Activated CD4-positive, CD25-positive, alpha-beta regulatory T cell (primary cell): Measurements from ENCODE around the gene OCRL.
A peak's percentile ranks its signal among the peaks of the same experiment; 100 is the strongest.

ENCODE experiments used
- DNase-seq, 4 experiments: peaks; one replicate each; lab custom pipeline; 2025; lab: John Stamatoyannopoulos, UW

The OCRL gene

DNA sequence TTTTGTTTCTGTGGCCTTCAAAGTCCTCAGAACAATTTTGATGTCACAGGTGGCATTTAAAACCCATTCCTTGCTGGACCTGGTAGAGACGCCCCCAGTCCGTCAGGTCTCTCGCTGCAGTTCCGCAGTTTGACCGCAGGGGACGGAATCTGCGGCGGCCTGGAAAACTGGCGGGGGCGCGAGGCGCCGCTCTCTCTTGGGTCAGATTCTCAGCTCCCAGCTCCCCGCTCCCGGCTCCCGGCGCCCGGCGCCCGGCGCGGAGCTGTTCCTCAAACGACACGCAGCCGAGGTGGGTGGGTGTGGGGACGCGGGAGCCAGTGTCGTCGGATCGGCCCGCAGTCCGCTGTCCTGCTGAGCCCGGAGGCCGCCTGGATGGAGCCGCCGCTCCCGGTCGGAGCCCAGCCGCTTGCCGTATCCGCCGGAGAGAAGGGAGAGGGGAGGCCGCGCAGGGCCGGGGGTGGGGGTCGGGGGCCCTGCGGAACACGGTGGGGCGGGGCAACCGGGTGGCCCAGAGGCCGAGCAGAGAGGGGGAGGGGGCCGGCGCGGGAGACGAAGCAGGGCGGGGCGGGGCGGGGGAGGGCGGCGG, at the start of gene OCRL:
Gene OCRL, plus strand, starts transcription at position 192 of the 586 bp plus-strand sequence. Its CDS starts 181 bp downstream, at position 373.
- peak; percentile 1 to 8 (median 4) for DNase-seq

DNA sequence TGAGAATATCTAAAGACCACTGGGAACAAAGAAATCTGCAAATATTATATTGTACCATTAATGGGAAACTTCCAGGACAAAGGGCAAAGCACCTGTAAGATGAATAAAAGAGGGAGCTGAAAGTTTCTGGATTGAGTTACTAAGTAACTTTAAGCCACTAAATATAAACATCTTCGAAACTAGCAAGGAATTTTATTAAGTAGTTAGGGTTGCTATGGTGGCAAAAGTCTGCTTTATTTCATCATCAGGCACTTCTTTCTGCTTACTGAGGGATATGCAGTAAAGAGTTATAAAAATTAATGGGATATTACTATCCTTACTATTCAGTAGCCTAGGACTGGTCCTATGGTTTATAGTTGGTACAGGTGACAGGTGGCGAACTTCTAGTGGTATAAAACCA, 49.7 kb upstream of the OCRL start:
- no peak for DNase-seq

DNA sequence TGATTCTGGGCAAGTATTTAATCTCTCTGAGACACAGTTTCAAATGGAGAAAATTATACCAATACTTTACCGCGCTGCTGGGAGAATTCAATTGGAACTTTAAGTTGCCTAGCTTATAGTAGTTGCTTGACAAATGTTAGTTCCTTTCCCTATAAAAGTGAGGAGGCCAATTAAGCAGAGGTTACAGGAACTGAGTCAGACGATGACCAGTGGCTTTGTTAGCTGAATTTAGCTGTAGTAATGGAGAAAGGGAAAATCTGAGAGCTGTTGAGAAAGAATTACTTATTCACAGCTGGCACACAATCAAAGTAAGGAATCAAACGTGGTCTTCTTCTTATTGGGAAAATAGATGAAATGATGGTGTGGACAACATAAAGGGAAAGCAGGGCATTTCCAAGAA, 46.4 kb upstream of the OCRL start:
- DNase-seq, result no peak

DNA sequence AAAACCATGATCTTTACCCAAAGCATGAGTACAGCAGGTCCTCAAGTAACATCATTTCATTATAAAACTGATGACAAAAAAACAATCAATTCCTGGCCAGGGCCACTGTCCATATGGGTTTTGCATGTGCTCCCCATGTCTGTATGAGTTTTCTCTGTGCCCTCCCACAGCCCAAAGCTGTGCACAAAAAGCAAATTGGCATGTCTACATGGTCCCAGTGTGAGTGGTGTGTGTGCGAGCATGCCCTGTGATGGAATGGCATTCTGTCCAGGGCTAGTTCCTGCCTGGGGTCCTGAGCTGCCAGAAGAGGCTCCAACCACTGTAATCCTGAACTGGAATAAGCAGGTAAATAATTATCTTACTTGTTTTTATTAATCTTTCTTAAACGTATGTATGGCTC, 45.2 kb upstream of the OCRL start:
- no peak for DNase-seq

DNA sequence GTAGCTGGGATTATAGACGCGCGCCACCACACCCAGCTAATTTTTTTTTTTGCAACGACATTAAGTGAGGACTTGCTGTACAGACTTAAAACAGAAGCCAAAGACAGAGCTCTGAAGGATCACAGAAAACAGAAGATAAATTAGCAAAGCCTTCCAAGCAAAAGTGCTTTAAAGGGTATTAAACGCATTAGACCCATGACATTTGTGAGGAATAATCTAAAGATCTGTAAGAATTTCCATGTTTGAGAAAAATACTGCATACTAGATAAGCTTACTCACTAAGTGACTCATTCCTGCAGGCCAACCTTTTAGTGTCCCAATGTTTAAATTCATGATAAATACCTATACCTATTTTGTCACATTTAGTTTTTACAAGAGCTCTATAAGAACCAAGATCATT, 44.2 kb upstream of the OCRL start:
- DNase-seq, result no peak

DNA sequence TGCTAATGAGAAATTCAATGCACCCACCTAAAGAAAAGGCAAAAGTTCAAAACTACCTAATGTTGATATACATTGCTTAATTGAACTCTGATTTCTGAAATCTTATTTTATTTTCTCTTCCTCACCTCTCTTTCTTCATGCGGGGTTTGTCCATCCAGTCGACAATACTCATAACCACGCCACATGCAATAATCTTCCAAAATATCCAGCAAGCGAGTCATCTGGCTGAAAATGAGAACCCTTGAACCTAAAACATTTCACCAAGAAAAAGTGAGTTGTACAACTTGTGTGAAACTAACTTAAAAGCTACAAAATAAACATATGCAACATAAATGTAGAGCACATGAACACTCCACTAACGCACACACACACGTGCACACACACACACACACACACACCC, 43.4 kb upstream of the OCRL start:
- no peak for DNase-seq

DNA sequence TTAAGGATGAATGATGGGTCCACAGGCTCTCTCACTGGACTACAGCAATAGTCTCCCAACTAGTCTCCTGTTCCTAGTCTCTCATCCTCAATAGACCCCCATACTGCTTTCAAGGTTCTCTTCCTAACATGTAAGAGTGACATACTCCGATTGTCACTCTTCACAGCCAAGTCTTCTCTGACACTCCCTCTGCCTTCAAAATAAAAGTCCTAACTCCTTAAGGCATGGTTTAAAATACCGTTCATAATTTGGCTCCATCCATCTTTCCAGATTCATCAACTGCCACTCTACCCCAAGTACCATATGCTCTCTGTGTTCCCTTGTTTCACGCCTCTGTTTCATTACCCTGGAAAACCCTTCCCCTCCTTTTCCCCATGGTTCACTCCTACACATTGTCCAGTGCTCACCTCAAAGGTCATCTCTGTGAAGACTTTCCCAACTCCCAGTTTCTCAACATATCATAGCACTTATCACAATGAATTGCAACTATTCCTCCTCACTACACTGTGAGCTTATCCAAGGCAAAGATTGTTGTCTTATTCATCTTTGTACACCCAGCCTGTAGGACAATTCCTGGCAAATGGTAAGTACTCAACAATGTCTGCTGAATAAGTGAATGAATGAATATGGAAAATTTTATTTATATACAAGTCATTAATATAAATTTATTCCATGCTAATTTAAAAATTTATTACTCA, 42.8 kb upstream of the OCRL start:
- no peak for DNase-seq

DNA sequence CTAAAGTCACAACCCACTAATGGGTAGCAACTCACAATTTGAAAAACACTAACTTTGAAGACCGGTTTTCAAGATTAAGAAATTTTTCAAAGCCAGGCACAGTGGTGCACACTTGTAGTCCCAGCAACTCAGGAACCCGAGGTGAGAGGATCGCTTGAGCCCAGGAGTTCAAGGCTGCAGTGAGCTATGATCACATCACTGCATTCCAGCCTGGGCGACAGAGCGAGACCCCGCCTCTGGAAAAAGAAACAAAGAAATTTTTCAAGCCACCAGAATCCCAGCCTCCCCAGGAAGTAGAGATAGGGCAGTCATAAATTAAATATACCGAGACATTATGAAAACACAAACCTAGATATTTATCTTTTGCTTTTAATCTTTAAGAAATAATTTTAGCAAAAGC, 29.7 kb upstream of the OCRL start:
- DNase-seq, result no peak

DNA sequence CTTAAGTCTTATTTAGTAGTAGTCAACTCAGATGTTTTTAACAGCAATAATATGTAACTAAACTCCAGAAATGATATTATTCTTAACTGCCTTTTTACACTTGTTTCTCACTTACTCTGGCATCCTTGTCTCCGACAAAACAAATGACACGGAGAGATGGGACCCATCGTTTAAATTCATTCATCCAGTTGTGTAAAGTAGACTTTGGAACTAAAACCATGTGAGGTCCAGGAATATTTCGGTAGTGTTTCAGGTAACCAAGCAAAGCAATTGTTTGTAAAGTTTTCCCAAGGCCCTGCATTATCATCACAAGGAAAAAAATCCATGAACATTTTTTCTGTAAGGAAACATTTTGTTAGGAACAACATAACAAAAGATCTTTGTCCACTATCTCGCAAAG, 28.4 kb upstream of the OCRL start:
- no peak for DNase-seq

DNA sequence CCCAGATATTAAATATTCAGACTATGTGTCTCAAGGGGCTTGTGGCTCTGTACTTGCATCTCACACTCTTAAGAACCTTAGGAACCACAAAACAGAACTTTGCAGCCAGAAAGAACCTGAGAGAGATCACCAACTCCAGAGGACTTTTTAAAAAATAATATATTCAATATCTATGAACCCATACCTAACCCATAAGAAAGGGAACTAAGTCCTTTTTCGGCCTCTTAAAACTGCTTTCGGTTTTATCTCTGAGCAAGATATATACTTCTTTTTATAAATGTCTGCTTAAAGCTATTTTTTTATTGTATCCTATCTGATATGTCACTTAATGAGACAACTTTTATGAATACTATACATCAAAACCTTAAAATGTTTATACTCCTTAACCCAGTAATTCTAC, 27.6 kb upstream of the OCRL start:
- DNase-seq, result no peak

DNA sequence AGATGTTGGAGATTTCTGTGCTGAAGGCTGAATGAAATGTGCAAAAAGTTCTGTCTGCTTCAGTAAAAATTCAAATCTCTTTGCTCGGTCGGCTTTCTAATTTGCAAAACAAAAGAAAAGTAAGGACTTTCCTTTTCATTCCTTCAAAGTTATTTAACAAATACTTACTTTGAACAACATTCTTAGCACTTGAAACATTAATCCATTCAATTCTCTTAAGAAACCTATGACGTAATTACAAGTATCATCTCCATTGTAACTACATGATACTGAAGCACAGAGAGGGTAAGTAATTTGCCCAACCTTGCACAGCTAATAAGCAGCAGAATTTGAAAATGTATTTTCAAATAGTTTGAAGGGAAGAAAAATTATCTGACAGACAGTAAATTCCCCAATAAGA, 23.7 kb upstream of the OCRL start:
- DNase-seq, result no peak

DNA sequence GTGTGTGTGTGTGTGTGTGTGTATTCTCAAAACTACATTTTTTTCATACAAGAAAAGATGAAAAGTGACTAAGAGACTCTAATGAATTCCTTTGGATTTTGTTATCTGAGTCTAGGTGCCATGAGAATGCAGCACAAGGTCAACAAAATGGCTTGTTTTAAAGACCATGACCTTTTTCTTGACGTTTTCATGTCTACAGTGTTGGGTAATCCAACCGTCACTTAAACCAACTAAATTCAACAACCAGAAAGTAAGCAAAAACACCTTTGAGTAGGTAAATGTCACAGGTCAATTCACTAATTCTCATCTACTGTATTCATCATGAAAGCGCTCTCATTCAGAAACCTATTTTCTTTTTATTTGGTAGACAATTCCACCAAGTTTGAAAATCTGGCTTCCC, 19.9 kb upstream of the OCRL start:
- no peak for DNase-seq

DNA sequence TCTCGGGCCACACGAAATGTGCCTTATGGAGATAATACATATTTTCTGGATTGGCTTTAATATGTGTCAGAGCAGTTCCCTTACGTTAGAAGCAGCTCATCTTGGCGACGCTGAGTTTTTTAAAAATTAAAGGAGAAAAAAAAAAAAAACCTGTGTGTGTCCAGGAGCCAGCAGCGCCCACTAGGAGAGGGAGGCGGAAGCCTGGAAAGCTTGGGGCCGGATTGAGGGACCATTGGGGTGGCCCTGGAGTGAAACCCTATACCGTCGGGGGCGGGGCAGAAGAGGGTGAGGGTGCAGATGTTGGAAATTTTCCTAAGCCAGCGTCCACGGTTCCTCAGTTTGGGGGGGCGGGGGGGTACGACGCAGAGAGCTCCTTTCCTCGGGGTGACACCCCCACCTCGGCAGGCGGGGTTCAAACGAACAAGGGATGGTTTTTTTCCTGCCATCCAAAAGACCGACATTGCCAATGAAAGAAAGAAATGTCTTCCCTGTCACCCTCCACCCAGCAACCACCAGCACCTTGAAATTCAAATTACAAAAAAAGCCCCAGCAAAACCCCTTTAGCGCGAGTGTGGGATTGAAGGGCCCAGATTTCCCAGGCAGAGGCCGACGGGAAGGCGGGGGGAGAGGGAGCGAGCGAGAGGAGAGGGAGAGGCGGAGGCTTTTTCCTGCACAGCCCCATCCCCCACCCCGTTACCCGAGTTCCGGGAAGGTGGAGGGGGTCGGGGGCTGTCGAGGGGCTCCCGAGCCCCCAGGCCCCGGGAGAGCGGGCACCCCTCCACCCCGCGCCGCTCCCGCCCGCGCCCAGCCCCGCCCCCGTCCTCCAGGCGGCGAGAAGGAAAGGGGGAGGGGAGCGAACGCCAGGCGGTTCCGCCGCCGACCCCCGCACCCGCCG, 17.6 kb upstream of the OCRL start:
- DNase-seq, result no peak

DNA sequence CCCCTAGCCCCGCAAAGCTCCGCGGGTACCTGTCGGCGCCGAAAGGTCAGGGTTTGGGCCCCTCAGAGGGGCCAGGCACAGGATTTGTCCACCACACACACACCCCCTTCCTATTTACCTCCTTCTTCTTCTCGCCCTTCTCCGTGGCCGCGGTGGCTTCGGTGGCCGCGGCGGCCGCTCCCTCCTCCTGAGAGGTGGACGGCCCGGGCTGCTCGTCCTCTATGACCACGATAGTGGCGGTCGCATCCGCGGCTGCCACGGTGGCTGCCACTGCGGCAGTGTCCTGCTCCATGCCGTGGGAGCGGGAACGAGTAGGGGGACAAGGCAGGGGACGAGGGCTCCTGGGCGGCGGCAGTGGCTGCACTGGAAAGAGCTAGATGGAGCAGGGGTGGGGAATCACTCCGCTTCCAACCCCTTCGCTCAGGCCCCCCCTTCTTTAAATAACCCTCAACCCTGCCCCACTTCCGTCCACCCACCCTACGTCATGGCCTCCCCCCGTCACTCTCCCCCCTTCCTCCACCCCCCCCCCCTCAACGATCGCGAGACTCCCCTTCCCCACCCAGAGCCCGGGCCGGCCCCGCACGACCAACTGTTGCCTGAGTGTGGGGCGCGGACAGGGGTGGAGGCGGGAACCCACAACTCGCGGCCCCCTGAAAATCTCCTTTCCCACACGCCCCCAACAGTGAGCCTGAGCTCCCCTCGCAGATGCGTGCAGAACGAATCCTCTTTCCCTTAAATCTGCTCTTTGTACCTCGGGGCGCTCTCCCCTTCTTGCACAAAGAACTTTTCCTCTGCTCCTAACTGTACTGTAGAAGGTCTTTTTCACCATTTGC, 16.8 kb upstream of the OCRL start, which contains the start of gene SMARCA1:
Gene SMARCA1, minus strand, starts transcription at position 412 of the 833 bp plus-strand sequence. Its CDS starts 120 bp downstream, at position 292.
- DNase-seq, result peak in 1 of 4 experiments; percentile 0

DNA sequence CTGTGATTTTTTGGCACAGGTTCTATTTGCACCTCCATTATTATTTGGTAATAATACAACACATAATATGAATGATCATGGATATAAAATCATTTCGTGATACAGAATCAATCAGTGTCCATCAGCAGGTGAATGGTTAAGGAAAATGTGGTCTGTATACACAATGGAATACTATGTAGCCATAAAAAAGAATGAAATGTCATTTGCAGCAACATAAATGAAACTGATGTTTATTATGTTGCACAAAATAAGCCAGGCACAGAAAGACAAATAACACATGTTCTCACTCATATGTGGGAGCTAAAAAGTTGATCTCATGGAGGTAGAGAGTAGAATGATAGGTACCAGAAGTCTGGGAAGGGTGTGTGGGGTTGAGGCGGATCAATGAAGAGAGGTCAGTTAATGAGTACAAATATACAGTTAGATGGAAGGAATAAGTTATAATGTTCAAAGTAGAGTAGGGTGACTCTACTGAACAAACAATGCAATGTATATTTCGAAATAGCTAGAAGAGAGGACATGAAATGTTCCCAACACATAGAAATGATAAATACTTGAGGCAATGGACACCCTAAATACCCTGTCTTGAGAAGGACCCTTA, 15.7 kb upstream of the OCRL start:
- DNase-seq, result no peak

DNA sequence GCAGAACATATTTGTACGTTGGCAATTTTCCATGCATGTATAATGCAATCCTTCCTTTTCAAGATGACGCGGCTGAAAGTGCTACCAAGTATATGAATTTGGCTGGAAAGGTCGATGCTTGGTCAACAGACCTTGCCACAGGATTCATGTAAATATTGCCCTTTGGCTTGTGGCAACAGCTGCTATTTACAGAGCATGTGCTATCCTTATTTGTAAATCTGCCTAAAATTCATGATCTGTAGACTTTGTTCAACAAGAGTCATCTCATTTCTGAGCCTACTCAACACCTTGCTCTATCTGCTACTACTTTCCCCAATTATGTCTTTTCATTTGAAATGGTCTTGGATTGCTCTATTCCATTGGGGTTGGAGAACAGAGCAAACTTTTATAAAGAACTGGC, 14.9 kb upstream of the OCRL start:
- no peak for DNase-seq

DNA sequence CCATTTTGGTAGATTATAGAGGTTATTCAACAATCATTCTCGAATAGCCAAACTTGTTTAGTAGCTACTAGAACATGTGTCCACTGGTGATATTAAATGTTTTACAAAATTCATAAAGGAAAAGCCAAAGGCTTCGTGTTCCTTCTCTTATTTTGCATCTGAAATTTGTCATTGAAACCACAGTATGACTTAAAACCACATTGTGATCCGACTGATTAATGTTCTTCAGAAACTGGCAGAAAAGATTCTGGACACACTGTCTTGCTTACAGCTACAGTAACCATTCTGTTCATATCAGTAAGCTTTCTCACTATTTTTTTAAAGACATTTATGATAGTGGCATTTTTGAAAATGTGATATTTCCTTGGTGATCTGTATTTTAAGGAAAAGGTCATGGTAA, 14.2 kb upstream of the OCRL start:
- no peak for DNase-seq

DNA sequence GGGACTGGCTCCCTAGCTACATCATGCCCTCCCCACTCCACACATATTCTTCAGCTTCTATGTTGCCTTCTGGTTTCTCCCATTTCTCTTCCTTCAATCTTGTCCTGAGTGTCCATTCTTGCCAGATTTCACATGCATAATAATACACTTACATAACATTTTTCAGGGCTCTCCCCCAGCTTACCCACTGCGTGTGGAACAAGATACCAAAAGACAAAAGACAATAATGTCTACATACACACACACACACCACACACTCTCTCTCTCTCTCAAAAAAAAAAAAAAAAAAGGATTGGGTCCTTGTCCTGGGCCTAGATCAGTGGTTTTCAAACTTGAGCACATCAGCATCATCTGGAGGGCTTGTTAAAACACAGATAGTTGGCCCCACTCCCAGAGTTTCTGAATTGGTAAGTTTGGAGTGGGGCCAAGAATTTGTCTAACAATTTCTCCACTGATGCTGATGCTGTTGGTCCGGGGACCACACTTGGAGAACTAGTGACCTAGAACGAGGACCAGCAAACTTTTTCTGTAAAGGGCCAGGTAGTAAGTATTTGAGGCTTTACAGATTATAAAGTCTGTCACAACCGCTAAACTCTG, 10.3 kb upstream of the OCRL start:
- DNase-seq, result no peak

DNA sequence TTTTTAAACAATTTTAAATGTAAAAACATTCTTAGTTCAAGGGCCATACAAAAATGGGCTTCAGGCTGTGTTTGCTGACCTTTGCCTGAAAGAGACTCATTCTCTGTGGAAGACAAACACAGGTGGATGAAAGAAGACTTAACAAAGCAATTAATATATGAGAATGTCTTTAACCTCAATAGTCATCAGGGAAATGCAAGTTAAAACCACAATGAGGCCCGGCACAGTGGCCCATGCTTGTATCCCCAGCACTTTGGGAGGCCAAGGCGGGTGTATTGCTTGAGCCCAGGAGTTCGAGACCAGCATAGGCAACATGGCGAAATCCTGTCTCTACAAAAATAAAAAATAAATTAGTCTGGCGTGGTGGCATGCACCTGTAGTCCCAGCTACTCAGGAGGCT, 9.6 kb upstream of the OCRL start:
- no peak for DNase-seq

DNA sequence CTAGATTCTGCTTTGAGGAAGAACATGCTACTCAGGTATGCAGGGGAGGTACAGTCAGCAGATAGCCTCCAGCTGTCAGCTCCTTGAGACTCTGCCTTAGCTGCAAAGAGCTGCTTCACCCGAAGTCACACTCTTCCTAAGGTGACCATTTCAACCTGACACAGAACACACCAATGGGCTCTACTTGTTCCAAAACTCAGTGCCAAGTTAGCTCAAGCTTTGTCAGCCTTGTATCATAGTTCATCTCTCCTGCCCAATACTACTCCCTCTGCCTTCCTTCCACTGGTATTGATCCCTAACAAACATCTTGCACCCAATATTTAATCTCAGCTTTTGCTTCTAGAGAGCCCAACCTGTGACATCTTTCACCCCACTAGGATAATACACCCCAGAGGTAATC, 8.9 kb upstream of the OCRL start:
- DNase-seq, result no peak
